ENCODE data around the gene RBP4.

The RBP4 gene

GRCh38 chr10:93603023-93603422, 2.0 kb upstream of the RBP4 start:
- DNase-seq (ENCODE audit: insufficient read length, low spot score) (no peak), FAIRE-seq (no peak)
- no peak for TF ChIP-seq CTCF (IDR thresholded peaks at IDR 0.05; ENCODE audit: insufficient read depth, missing control alignments)

GRCh38 chr10:93601774-93602162, 733 bp upstream of the RBP4 start:
- FAIRE-seq (no peak), DNase-seq (ENCODE audit: insufficient read length, low spot score) (no peak)
- TF ChIP-seq CTCF (IDR thresholded peaks at IDR 0.05; ENCODE audit: insufficient read depth, missing control alignments): no peak

- DNase-seq (ENCODE audit: insufficient read length, low spot score) (no peak), FAIRE-seq (no peak)
- TF ChIP-seq CTCF (IDR thresholded peaks at IDR 0.05; ENCODE audit: insufficient read depth, missing control alignments): no peak
These were observed 439 bp downstream of the RBP4 start for GRCh38 chr10:93600446-93601145.

GRCh38 chr10:93599778-93600177, 1.3 kb downstream of the RBP4 start:
- FAIRE-seq: no peak
- DNase-seq (ENCODE audit: insufficient read length, low spot score): no peak
- TF ChIP-seq CTCF (IDR thresholded peaks at IDR 0.05; ENCODE audit: insufficient read depth, missing control alignments): no peak

GRCh38 chr10:93599335-93599734, 1.7 kb downstream of the RBP4 start:
- no peak for FAIRE-seq

GRCh38 chr10:93598157-93598556, 2.9 kb downstream of the RBP4 start:
- FAIRE-seq (no peak), DNase-seq (ENCODE audit: insufficient read length, low spot score) (no peak)
- TF ChIP-seq CTCF (IDR thresholded peaks at IDR 0.05; ENCODE audit: insufficient read depth, missing control alignments): no peak

More at GRCh38 chr10:93599335-93599734, 1.7 kb downstream of the RBP4 start:
- no peak for TF ChIP-seq CTCF (IDR thresholded peaks at IDR 0.05; ENCODE audit: insufficient read depth, missing control alignments)
- no peak for DNase-seq (ENCODE audit: insufficient read length, low spot score)

- FAIRE-seq: no peak
These were observed 3.9 kb downstream of the RBP4 start for GRCh38 chr10:93597075-93597599.

More at GRCh38 chr10:93597075-93597599, 3.9 kb downstream of the RBP4 start:
- TF ChIP-seq CTCF (IDR thresholded peaks at IDR 0.05; ENCODE audit: insufficient read depth, missing control alignments): no peak
- no peak for DNase-seq (ENCODE audit: insufficient read length, low spot score)

All from D721Med (cell line).